ENCODE measurements around the gene EFNB3.

GRCh38 chr17:7717756-7718350 is 12.9 kb downstream of the EFNB3 start:
- no peak for TF ChIP-seq SMC3 (IDR thresholded peaks at IDR 0.05; ENCODE audit: low read depth, low read length)
- no peak for TF ChIP-seq MAFK (IDR thresholded peaks at IDR 0.05; ENCODE audit: low read depth, low read length)
- TF ChIP-seq, protein P1, sequence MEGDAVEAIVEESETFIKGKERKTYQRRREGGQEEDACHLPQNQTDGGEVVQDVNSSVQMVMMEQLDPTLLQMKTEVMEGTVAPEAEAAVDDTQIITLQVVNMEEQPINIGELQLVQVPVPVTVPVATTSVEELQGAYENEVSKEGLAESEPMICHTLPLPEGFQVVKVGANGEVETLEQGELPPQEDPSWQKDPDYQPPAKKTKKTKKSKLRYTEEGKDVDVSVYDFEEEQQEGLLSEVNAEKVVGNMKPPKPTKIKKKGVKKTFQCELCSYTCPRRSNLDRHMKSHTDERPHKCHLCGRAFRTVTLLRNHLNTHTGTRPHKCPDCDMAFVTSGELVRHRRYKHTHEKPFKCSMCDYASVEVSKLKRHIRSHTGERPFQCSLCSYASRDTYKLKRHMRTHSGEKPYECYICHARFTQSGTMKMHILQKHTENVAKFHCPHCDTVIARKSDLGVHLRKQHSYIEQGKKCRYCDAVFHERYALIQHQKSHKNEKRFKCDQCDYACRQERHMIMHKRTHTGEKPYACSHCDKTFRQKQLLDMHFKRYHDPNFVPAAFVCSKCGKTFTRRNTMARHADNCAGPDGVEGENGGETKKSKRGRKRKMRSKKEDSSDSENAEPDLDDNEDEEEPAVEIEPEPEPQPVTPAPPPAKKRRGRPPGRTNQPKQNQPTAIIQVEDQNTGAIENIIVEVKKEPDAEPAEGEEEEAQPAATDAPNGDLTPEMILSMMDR (conservative IDR thresholded peaks at IDR 0.05; ENCODE audit: low read depth, low read length): no peak
- TF ChIP-seq CEBPB (IDR thresholded peaks at IDR 0.05; ENCODE audit: low read depth, low read length): no peak
- TF ChIP-seq BHLHE40 (IDR thresholded peaks at IDR 0.05; ENCODE audit: low read depth, low read length): no peak; the same call in 1 of the 2 replicates
- no peak for TF ChIP-seq CHD1 (IDR thresholded peaks at IDR 0.05; ENCODE audit: low read depth, low read length)
- no peak for TF ChIP-seq MXI1 (IDR thresholded peaks at IDR 0.05; ENCODE audit: borderline replicate concordance, low read depth, low read length)
- TF ChIP-seq, protein P2, sequence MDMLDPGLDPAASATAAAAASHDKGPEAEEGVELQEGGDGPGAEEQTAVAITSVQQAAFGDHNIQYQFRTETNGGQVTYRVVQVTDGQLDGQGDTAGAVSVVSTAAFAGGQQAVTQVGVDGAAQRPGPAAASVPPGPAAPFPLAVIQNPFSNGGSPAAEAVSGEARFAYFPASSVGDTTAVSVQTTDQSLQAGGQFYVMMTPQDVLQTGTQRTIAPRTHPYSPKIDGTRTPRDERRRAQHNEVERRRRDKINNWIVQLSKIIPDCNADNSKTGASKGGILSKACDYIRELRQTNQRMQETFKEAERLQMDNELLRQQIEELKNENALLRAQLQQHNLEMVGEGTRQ (IDR thresholded peaks at IDR 0.05; ENCODE audit: low read depth, low read length): no peak
- no peak for TF ChIP-seq RAD21 (IDR thresholded peaks at IDR 0.05; ENCODE audit: low read length)
